ENCODE data around the gene SCUBE3. TPM values are rescaled to one million over a fixed set of nuclear protein-coding genes. Genes with fewer than 3 reads are reported as not detected.
A peak's percentile ranks its signal among the peaks of the same experiment; 100 is the strongest.

The SCUBE3 gene
- total RNA-seq, 1 donor from 2014 or later, result 8.8 TPM

- Histone ChIP-seq H3K27me3 (ENCODE audit: low read depth) (no peaks in the 10 kb centered on the region), H3K36me3 (no peaks in the 10 kb centered on the region), H3K4me3 (peak overlapping the region; percentile 94), H3K4me1 (peaks cover 80% of the 10 kb centered on the region), H3K27ac (replicated peaks) (peak overlapping the region; percentile 100), H3K9me3 (replicated peaks) (no peaks in the 10 kb centered on the region)
- TF ChIP-seq CTCF (IDR thresholded peaks at IDR 0.05; ENCODE audit: borderline replicate concordance), result no peak
- intact Hi-C loops (cut with micrococcal nuclease), result no loop called here
- no peak for DNase-seq
Measured at GRCh38 chr6:35260591-35261570, 47.1 kb downstream of the SCUBE3 start.

- no peak for TF ChIP-seq CTCF (IDR thresholded peaks at IDR 0.05; ENCODE audit: borderline replicate concordance)
- Histone ChIP-seq H3K27me3 (ENCODE audit: low read depth) (no peaks in the 10 kb centered on the region), H3K27ac (replicated peaks) (peak overlapping the region; percentile 73), H3K36me3 (no peaks in the 10 kb centered on the region), H3K9me3 (replicated peaks) (no peaks in the 10 kb centered on the region), H3K4me1 (peaks cover 90% of the 10 kb centered on the region), H3K4me3 (no peak overlapping the region)
- intact Hi-C loops (cut with micrococcal nuclease), result no loop called here
- no peak for DNase-seq
Measured at GRCh38 chr6:35262596-35262995, 48.8 kb downstream of the SCUBE3 start.

GRCh38 chr6:35264550-35265274 is 51.0 kb downstream of the SCUBE3 start:
- Histone ChIP-seq H3K9me3 (replicated peaks) (no peaks in the 10 kb centered on the region), H3K36me3 (no peaks in the 10 kb centered on the region), H3K27me3 (ENCODE audit: low read depth) (no peaks in the 10 kb centered on the region), H3K4me1 (peaks cover 85% of the 10 kb centered on the region), H3K27ac (replicated peaks) (peak overlapping the region; percentile 73), H3K4me3 (peak overlapping the region; percentile 26)
- TF ChIP-seq CTCF (IDR thresholded peaks at IDR 0.05; ENCODE audit: borderline replicate concordance), result no peak
- DNase-seq, result no peak
- intact Hi-C loops (cut with micrococcal nuclease), result no loop called here

- intact Hi-C loops (cut with micrococcal nuclease), result no loop called here
- no peak for DNase-seq
- Histone ChIP-seq H3K4me1 (peaks cover 77% of the 10 kb centered on the region), H3K9me3 (replicated peaks) (no peaks in the 10 kb centered on the region), H3K27me3 (ENCODE audit: low read depth) (no peaks in the 10 kb centered on the region), H3K36me3 (peaks cover 2% of the 10 kb centered on the region), H3K27ac (replicated peaks) (peak overlapping the region; percentile 73), H3K4me3 (no peak overlapping the region)
- TF ChIP-seq CTCF (IDR thresholded peaks at IDR 0.05; ENCODE audit: borderline replicate concordance), result no peak
Measured at GRCh38 chr6:35265523-35265922, 51.8 kb downstream of the SCUBE3 start.

- TF ChIP-seq CTCF (IDR thresholded peaks at IDR 0.05; ENCODE audit: borderline replicate concordance), result no peak
- no peaks in the 10 kb centered on the region for H3K27me3 ChIP-seq (ENCODE audit: low read depth)
- DNase-seq, result no peak
- peaks cover 63% of the 10 kb centered on the region for H3K4me1 ChIP-seq
- no peak overlapping the region for H3K4me3 ChIP-seq
- intact Hi-C loops (cut with micrococcal nuclease), result no loop called here
- H3K9me3 ChIP-seq (replicated peaks), result no peaks in the 10 kb centered on the region
- no peak overlapping the region for H3K27ac ChIP-seq (replicated peaks)
- peaks cover 7% of the 10 kb centered on the region for H3K36me3 ChIP-seq
Measured at GRCh38 chr6:35267446-35267845, 53.7 kb downstream of the SCUBE3 start.

Data from left ventricle myocardium inferior (tissue), 1 donor.